Activated naive CD8-positive, alpha-beta T cell (primary cell): ENCODE measurements around the gene COG5.
"Not testable (repeated sequence)": the region's sequence is repeated elsewhere in the genome, so short reads cannot be mapped to it uniquely, and the experiment has no call there.

Experiments used
- H3K27ac Mint-ChIP-seq: one replicate; pipeline ENCODE4 v1.8.0; 2021; ENCODE audit warnings: mixed read lengths
- H3K27me3 Mint-ChIP-seq: one replicate; pipeline ENCODE4 v1.8.0; 2021; ENCODE audit warnings: mixed read lengths
- H3K36me3 Mint-ChIP-seq: one replicate; pipeline ENCODE4 v1.8.0; 2021; ENCODE audit warnings: mixed read lengths
- H3K4me1 Mint-ChIP-seq: one replicate; pipeline ENCODE4 v1.8.0; 2021; ENCODE audit warnings: low read depth, mixed read lengths
- H3K4me3 Mint-ChIP-seq: one replicate; pipeline ENCODE4 v1.8.0; 2021; ENCODE audit warnings: mild to moderate bottlenecking, mixed read lengths
- H3K9me3 Mint-ChIP-seq: one replicate; pipeline ENCODE4 v1.8.0; 2021; ENCODE audit warnings: low read depth, mixed read lengths

Gene COG5

DNA sequence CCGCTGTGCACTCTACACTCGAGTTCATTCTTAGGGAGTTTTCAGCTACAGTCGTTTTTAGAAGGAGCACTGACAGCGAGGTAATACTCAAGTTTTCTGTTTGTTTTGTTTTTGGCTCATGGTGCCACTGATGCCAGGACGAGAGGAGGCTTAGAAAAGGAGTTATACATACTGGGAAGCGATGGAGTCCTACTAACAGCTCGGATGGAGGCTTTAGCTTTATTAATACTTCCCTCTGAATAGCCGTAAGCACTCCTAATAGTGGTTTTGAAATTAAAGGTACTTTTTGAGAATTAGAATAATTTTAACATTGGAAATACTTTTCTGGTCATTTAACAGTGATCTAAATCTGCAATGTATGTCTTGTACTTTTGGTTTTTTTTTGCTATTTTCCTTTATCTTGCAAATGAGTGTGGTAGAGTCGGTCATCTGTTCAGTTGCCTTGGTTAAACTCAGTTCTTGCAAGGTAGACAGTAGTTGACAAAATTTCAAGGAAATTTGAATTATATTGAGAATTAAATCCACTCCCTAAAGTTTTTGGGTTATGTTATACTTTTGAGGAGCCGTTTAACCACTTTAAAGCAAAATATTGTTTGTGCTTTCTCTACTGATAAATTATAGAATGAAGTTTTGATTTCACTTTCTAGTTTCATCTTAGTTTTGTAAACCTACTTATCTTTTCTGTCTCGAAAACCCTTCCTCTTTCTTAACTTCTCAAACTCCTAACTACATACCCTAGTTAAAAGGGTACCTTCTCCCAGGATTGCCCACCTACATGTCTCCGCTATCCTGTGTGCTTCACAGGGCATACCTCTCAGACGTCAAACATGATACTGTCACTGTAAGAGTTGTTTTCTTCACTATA, 393.4 kb downstream of the COG5 start:
- no peaks in the 10 kb centered on the region for H3K9me3 Mint-ChIP-seq
- H3K36me3 Mint-ChIP-seq = peaks cover 7% of the 10 kb centered on the region

DNA sequence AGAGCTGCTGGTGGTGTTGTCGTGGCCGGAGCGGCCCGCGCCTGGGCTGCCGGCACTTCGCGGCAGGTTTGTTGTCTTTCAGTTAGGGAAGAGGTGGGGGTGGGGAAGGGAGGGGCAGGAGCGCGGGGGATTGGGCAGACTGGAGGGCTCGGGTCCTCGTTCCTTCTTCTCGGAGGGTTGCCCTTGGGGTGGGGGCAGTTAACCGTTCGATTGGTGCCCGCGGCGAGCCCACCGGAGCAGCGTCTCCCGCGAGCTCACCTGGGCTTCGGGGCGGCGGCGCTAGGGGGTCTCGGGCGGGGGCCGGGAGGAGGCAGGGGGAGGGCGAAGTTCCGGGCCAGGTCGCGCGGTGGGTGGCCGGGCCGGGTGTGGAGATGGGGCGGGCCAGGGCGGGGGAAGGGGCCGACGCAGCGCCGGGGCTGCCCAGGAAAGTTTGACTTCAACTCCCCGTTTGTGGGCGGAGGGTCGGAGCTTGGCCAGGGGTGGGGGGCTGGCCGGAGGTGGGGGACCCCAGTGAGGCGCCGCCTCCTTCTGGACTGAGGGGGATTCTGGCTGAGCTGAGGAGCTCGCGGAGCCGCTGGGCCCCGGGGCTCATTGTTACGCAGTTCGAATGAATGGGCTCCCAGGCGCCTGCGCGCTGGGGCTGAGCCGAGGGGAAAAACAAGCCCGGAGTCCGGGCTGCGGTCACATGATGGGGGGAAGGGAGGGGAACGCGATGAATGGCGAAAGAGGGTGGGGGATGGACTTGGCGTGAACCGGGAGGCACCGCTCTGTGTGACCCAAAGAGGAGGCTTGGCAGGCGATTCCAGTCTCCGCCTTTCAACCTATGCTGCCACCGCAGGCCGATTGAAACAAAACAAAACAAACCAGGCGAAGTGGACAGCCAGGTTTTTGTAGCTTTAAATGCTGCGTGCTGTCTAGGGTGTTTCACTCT, 394.3 kb downstream of the COG5 start:
- peaks cover 57% of the 10 kb centered on the region for H3K4me1 Mint-ChIP-seq
- H3K36me3 Mint-ChIP-seq = peaks cover 7% of the 10 kb centered on the region
- H3K9me3 Mint-ChIP-seq = no peaks in the 10 kb centered on the region
- H3K4me3 Mint-ChIP-seq = peak overlapping the region; percentile 98
- no peaks in the 10 kb centered on the region for H3K27me3 Mint-ChIP-seq
- H3K27ac Mint-ChIP-seq = peak overlapping the region; percentile 99

More for the DNA sequence above, 393.4 kb downstream of the COG5 start:
- Mint-ChIP-seq H3K4me3 (peak overlapping the region; percentile 98), H3K27me3 (no peaks in the 10 kb centered on the region), H3K27ac (peak overlapping the region; percentile 99), H3K4me1 (peaks cover 66% of the 10 kb centered on the region)

DNA sequence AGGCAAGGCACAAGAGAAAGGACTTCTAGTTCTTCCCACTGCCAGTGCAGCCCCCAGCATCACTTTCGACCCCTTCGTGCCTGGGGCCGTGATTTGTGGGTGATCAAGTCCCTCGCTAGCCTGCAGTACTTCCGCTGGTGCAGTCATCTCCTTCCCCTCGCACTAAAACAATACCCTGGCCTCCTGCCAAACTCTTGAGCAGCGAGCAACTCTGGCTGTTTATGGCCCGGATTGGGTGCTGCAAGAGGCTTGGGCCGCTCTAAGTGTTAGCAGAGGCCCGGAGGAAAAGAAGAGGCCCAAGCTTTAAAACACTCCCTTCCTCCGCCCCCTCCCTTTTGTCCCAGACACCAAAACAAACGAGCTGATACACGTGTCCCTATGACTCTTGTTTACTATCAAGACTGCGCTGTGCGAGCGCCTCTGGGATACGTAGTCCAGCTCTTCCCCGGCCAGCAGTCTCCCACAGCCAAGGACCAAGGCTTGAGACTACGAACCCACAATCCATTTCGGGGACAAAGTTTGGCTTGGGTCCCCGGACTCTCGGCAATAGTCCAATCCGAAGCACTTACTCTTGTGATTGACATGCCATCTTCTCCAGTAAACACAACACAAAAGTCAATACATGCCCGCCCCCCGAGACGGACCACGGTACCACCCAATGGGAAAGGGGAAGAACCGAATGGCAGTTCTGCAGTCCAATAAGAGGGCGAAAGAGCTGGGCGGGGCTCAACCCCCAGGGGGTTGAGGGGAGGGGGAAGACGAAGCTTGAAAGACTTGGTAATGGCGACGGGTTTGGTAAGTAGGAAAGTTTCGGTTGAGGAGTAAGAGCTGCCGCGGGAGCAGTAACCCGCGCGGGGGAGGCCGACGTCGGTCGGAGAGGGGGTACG, 395.2 kb downstream of the COG5 start, which contains the start of gene HBP1:
Gene HBP1, plus strand, starts transcription at position 771 of the 887 bp plus-strand sequence. CDS start 10,891 bp downstream, outside the sequence.
- peak within 1 kb of the TSS; percentile 98 for H3K4me3 Mint-ChIP-seq
- H3K27me3 Mint-ChIP-seq = no peaks in the 10 kb centered on the region
- H3K9me3 Mint-ChIP-seq = no peaks in the 10 kb centered on the region
- peaks cover 48% of the 10 kb centered on the region for H3K4me1 Mint-ChIP-seq
- peaks cover 6% of the 10 kb centered on the region for H3K36me3 Mint-ChIP-seq
- H3K27ac Mint-ChIP-seq = peak within 1 kb of the TSS; percentile 99

DNA sequence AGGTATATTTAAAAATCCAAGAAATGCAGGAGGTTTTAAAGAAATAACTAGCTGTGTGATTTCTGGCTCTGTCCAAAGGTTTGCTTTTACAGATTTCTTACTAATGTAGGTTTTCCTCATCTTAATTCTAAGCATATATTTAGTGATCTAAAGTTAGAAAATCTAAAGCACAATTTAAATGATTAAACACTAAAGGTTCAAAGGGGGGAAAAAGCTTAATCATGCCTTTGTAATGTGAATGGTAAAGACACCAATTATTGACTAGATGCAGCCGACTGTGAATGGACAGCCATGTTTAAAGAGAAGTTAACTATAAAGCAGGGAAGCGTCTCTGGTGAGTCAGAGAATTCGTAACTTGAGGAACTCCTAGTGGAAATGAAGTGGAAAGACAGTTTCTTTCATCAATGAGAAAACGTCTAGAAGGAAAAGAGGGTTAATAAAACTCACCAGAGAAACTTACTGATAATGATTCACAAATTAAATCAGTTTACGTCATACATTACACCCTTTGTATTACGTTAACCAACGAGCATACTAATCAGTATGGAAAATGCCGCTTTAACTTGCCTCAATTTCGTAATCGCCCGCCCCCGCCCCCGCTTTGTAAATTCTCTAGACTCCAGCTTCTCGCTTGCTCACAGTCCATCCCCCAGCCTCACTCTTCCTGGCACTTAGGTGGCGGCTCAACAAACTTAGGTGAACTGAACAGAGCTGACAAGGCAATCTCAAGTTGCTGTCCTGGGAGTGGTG, 396.1 kb downstream of the COG5 start:
- Mint-ChIP-seq H3K27ac (peak overlapping the region; percentile 99), H3K4me3 (peak overlapping the region; percentile 98), H3K9me3 (no peaks in the 10 kb centered on the region), H3K36me3 (peaks cover 2% of the 10 kb centered on the region), H3K4me1 (peaks cover 39% of the 10 kb centered on the region), H3K27me3 (no peaks in the 10 kb centered on the region)

GRCh38 chr7:107166736-107167426, 396.8 kb downstream of the COG5 start:
- peaks cover 33% of the 10 kb centered on the region for H3K4me1 Mint-ChIP-seq
- peak overlapping the region; percentile 99 for H3K27ac Mint-ChIP-seq
- no peaks in the 10 kb centered on the region for H3K36me3 Mint-ChIP-seq
- H3K9me3 Mint-ChIP-seq = no peaks in the 10 kb centered on the region
- H3K4me3 Mint-ChIP-seq = peak overlapping the region; percentile 98
- H3K27me3 Mint-ChIP-seq = no peaks in the 10 kb centered on the region

DNA sequence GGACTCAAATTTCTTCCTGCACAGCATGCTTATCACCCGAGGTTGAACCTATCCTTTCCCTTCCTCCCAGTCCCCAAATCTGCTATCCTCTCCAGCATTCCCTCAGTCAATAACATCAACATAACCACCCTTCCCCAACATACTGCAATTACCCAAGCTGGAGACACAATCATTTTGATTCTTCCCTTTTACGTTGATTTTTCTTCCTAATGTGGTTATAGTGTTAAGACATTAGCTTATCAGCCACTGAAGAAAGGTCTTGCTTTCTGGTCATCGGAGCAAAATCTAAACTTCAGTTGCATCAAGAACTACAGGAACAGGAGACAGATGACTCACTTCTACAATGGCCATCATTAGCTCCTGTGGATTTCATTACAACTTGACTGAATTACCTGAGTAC, 398.4 kb downstream of the COG5 start:
- Mint-ChIP-seq H3K27me3 (no peaks in the 10 kb centered on the region), H3K27ac (no peak overlapping the region), H3K4me1 (peaks cover 20% of the 10 kb centered on the region), H3K9me3 (no peaks in the 10 kb centered on the region), H3K4me3 (no peak overlapping the region), H3K36me3 (no peaks in the 10 kb centered on the region)

GRCh38 chr7:107164092-107164491, 399.6 kb downstream of the COG5 start:
- Mint-ChIP-seq H3K9me3 (no peaks in the 10 kb centered on the region), H3K4me3 (no peak overlapping the region), H3K36me3 (no peaks in the 10 kb centered on the region), H3K4me1 (peaks cover 14% of the 10 kb centered on the region), H3K27ac (no peak overlapping the region), H3K27me3 (no peaks in the 10 kb centered on the region)

DNA sequence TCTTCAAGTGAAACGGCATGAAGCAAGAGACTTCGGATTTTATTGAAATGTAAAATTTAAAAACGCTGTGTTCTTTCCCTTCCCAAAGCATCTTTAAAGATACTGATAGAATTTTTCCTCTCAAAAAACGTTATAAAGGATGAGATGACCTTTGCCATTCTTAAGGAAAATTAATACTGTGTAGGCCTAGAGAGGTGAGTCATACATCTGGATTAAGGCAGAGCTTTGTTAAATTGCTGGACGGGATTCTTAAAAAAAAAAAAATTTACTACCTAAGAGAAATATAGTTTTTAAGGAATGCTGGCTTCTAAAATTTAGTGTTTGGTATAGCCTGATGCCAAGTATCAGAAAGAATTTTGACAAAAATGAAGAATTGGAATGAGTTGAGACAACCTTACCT, 401.2 kb downstream of the COG5 start:
- peaks cover 9% of the 10 kb centered on the region for H3K4me1 Mint-ChIP-seq
- H3K27ac Mint-ChIP-seq = no peak overlapping the region
- no peaks in the 10 kb centered on the region for H3K36me3 Mint-ChIP-seq
- H3K4me3 Mint-ChIP-seq = no peak overlapping the region
- H3K9me3 Mint-ChIP-seq = no peaks in the 10 kb centered on the region
- no peaks in the 10 kb centered on the region for H3K27me3 Mint-ChIP-seq

DNA sequence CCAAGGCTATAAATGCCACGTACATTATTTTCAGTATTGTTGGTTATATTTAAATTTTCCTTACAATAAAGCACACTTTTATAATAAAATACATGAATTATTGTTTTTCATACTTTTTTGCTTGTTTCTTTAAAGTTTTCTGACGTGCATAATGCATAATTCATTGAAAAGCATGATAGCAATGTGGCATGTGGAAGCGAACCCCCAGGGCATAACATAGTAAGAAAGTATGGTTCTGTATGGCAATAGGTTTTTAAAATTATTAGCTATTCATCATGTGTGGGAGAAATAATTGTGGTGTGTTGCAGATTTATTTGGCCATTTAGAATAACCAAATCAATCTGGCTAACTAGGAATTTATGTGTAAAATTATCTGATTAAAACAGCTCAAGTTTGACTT, 402.3 kb downstream of the COG5 start:
- H3K27ac Mint-ChIP-seq = no peak overlapping the region
- no peaks in the 10 kb centered on the region for H3K27me3 Mint-ChIP-seq
- H3K4me3 Mint-ChIP-seq = no peak overlapping the region
- no peaks in the 10 kb centered on the region for H3K36me3 Mint-ChIP-seq
- no peaks in the 10 kb centered on the region for H3K9me3 Mint-ChIP-seq
- H3K4me1 Mint-ChIP-seq = peaks cover 2% of the 10 kb centered on the region

DNA sequence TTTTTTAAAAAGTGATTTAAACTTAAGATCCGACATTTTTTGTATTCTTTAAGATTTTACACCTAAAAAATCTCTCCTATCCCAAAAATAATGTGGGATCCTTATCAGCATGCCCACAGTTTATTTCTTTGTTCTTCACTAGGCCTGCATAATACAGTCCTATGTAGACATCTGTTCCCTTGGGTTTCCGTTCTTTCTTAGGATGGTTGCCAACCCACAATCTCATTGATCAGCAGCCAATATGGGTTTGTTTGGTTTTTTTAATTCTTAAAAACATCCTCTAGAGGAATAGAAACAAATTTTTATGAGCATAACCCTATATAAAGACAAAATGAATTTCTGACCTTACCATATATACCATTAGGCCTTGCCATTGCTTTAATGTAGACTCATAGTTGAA, 403.3 kb downstream of the COG5 start:
- no peaks in the 10 kb centered on the region for H3K4me1 Mint-ChIP-seq
- no peak overlapping the region for H3K27ac Mint-ChIP-seq
- H3K27me3 Mint-ChIP-seq = no peaks in the 10 kb centered on the region
- no peaks in the 10 kb centered on the region for H3K9me3 Mint-ChIP-seq
- no peaks in the 10 kb centered on the region for H3K36me3 Mint-ChIP-seq
- H3K4me3 Mint-ChIP-seq = no peak overlapping the region

GRCh38 chr7:107158028-107158427, 405.7 kb downstream of the COG5 start:
- Mint-ChIP-seq H3K27ac (no peak overlapping the region), H3K27me3 (no peaks in the 10 kb centered on the region), H3K36me3 (no peaks in the 10 kb centered on the region), H3K9me3 (no peaks in the 10 kb centered on the region), H3K4me1 (no peaks in the 10 kb centered on the region), H3K4me3 (no peak overlapping the region)

GRCh38 chr7:107157091-107157490, 406.6 kb downstream of the COG5 start:
- H3K27ac Mint-ChIP-seq = no peak overlapping the region
- H3K27me3 Mint-ChIP-seq = no peaks in the 10 kb centered on the region
- no peaks in the 10 kb centered on the region for H3K4me1 Mint-ChIP-seq
- no peaks in the 10 kb centered on the region for H3K36me3 Mint-ChIP-seq
- H3K9me3 Mint-ChIP-seq = no peaks in the 10 kb centered on the region
- no peak overlapping the region for H3K4me3 Mint-ChIP-seq

GRCh38 chr7:107155726-107156125, 408.0 kb downstream of the COG5 start:
- not testable (repeated sequence) for H3K27ac Mint-ChIP-seq, H3K4me3 Mint-ChIP-seq, H3K27me3 Mint-ChIP-seq, H3K9me3 Mint-ChIP-seq, H3K4me1 Mint-ChIP-seq, H3K36me3 Mint-ChIP-seq
